ENCODE data around the gene DNAJC1.

The DNAJC1 gene

GRCh38 chr10:21980691-21981090 is 22.8 kb downstream of the DNAJC1 start:
- H3K36me3 ChIP-seq = no peaks in the 10 kb centered on the region
- no peak overlapping the region for H3K4me3 ChIP-seq (ENCODE audit: low read depth in 1 of 2, low read length in 1 of 2)
- H3K27ac ChIP-seq = no peak overlapping the region
- H3K4me1 ChIP-seq (ENCODE audit: control insufficient read depth in 1 of 2, insufficient read depth in 1 of 2, low read depth in 1 of 2, low read length in 1 of 2) = no peaks in the 10 kb centered on the region
- H3K9me3 ChIP-seq = no peaks in the 10 kb centered on the region
- no peaks in the 10 kb centered on the region for H3K27me3 ChIP-seq
- TF ChIP-seq, protein P1, sequence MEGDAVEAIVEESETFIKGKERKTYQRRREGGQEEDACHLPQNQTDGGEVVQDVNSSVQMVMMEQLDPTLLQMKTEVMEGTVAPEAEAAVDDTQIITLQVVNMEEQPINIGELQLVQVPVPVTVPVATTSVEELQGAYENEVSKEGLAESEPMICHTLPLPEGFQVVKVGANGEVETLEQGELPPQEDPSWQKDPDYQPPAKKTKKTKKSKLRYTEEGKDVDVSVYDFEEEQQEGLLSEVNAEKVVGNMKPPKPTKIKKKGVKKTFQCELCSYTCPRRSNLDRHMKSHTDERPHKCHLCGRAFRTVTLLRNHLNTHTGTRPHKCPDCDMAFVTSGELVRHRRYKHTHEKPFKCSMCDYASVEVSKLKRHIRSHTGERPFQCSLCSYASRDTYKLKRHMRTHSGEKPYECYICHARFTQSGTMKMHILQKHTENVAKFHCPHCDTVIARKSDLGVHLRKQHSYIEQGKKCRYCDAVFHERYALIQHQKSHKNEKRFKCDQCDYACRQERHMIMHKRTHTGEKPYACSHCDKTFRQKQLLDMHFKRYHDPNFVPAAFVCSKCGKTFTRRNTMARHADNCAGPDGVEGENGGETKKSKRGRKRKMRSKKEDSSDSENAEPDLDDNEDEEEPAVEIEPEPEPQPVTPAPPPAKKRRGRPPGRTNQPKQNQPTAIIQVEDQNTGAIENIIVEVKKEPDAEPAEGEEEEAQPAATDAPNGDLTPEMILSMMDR (IDR thresholded peaks at IDR 0.05) = no peak

DNA sequence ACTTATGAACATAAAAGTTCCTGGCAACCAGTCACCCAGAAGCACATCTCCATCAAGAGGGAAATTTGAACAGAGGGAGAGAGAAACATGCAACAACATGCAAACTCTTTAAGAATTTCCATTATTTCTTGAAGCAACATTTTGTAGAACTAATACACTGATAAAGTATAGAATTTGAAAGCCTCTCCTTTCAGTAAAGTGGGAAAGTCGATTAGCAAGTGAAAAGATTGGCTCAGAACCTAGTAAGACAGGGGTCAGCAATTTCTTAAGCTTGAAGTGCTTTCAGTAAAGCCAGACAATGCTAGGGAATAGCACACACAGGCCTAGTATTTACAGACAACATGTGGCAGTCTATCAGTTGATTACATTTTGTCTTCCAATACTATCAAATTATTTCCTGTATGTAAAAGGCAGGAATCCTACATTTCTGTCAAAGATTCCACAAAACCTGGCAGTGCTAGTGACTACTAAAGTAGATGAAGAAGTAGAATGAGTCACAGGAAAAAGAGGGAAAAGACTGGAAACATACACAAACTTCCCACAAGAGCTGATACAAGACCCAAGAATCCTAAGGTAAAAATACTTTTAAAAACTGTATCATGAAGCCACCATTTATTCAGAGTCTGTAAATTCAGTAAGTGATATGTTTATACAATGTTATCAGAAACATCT is 25.2 kb downstream of the DNAJC1 start:
- H3K4me3 ChIP-seq (ENCODE audit: low read depth in 1 of 2, low read length in 1 of 2) = no peak overlapping the region
- H3K36me3 ChIP-seq = no peaks in the 10 kb centered on the region
- TF ChIP-seq, protein P1 (IDR thresholded peaks at IDR 0.05) = no peak
- no peaks in the 10 kb centered on the region for H3K27me3 ChIP-seq
- no peaks in the 10 kb centered on the region for H3K4me1 ChIP-seq (ENCODE audit: control insufficient read depth in 1 of 2, insufficient read depth in 1 of 2, low read depth in 1 of 2, low read length in 1 of 2)
- H3K9me3 ChIP-seq = no peaks in the 10 kb centered on the region
- H3K27ac ChIP-seq = no peak overlapping the region

GRCh38 chr10:21976739-21977138 is 26.8 kb downstream of the DNAJC1 start:
- Histone ChIP-seq H3K4me3 (ENCODE audit: low read depth in 1 of 2, low read length in 1 of 2) (no peak overlapping the region), H3K36me3 (no peaks in the 10 kb centered on the region), H3K27me3 (no peaks in the 10 kb centered on the region), H3K4me1 (ENCODE audit: control insufficient read depth in 1 of 2, insufficient read depth in 1 of 2, low read depth in 1 of 2, low read length in 1 of 2) (no peaks in the 10 kb centered on the region), H3K9me3 (no peaks in the 10 kb centered on the region), H3K27ac (no peak overlapping the region)
- TF ChIP-seq, protein P1 (IDR thresholded peaks at IDR 0.05) = no peak

DNA sequence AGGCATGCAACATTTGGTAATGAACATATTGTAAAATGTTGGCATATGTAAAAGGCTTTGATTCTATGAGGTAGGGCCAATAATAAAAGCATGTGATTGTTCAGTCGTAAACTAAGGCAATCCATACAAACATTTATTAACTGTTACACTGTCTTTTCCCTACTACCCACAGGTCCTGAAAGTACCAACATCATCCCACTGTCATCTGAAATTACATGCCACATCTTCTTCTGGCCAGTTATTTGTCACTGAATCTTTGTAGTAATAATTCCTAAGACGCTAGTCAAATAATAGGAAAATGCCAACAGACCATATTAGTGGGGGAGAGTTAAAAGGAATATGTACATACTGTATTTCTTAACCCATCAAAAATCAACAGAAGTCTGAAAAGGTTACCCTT is 27.2 kb downstream of the DNAJC1 start:
- Histone ChIP-seq H3K27me3 (no peaks in the 10 kb centered on the region), H3K4me3 (ENCODE audit: low read depth in 1 of 2, low read length in 1 of 2) (no peak overlapping the region), H3K4me1 (ENCODE audit: control insufficient read depth in 1 of 2, insufficient read depth in 1 of 2, low read depth in 1 of 2, low read length in 1 of 2) (no peaks in the 10 kb centered on the region), H3K36me3 (no peaks in the 10 kb centered on the region), H3K9me3 (no peaks in the 10 kb centered on the region), H3K27ac (no peak overlapping the region)
- TF ChIP-seq, protein P1 (IDR thresholded peaks at IDR 0.05) = no peak

- no peaks in the 10 kb centered on the region for H3K36me3 ChIP-seq
- no peak overlapping the region for H3K27ac ChIP-seq
- H3K4me3 ChIP-seq (ENCODE audit: low read depth in 1 of 2, low read length in 1 of 2) = no peak overlapping the region
- no peaks in the 10 kb centered on the region for H3K4me1 ChIP-seq (ENCODE audit: control insufficient read depth in 1 of 2, insufficient read depth in 1 of 2, low read depth in 1 of 2, low read length in 1 of 2)
- H3K27me3 ChIP-seq = no peaks in the 10 kb centered on the region
- TF ChIP-seq, protein P1 (IDR thresholded peaks at IDR 0.05) = no peak
- no peaks in the 10 kb centered on the region for H3K9me3 ChIP-seq
Measured at GRCh38 chr10:21975378-21975990, 28.0 kb downstream of the DNAJC1 start.
